ENCODE results near the gene EHD2. TPM values are rescaled to one million over a fixed set of nuclear protein-coding genes. Genes with fewer than 3 reads are reported as not detected.
"Not testable (repeated sequence)": the region's sequence is repeated elsewhere in the genome, so short reads cannot be mapped to it uniquely, and the experiment has no call there.

Gene EHD2
- total RNA-seq, 1 experiment from 2014 or later = 0.11 TPM

DNA sequence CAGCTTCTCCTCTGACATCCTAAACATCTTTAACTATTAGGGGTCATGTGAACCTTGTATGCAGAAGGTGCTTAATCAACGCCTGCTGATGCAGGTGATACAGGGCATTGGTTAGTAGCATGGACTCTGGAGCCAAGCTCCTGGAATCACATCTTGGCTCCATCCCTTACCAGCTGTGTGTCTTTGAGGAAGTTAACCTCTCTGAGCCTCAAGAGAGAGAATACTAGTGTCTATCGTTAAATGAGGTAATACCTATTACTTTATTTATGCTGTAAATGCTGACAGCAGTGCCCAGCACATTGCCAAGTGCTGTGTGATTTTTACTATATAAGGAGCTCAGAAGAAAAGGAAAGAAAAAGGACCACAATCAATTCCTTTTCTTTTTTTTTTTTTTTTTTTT, 54.1 kb downstream of the EHD2 start:
- intact Hi-C loops (cut with micrococcal nuclease) = no loop called here
- CTCF ChIA-PET = no interaction called here
- Histone ChIP-seq H3K79me2 (ENCODE audit: low read length) (no peaks in the 10 kb centered on the region), H2AFZ (ENCODE audit: low read length) (no peak overlapping the region), H4K20me1 (ENCODE audit: low read length) (no peaks in the 10 kb centered on the region), H3K9me3 (ENCODE audit: low read length) (no peaks in the 10 kb centered on the region), H3K4me1 (ENCODE audit: insufficient read depth, low read length) (no peaks in the 10 kb centered on the region), H3K4me3 (ENCODE audit: low read length) (no peak overlapping the region), H3K9me2 (replicated peaks; ENCODE audit: low read length) (no peaks in the 10 kb centered on the region), H3K27me3 (ENCODE audit: low read length) (no peaks in the 10 kb centered on the region), H3K9ac (ENCODE audit: low read length) (no peak overlapping the region), H3K27ac (ENCODE audit: low read length) (no peak overlapping the region), H3K4me2 (ENCODE audit: low read length) (no peak overlapping the region), H3F3A (ENCODE audit: low read length, unreplicated experiment) (no peaks in the 10 kb centered on the region), H3K36me3 (ENCODE audit: low read depth, low read length) (no peaks in the 10 kb centered on the region)
- DNase-seq = no peak
- TF ChIP-seq, protein P1, sequence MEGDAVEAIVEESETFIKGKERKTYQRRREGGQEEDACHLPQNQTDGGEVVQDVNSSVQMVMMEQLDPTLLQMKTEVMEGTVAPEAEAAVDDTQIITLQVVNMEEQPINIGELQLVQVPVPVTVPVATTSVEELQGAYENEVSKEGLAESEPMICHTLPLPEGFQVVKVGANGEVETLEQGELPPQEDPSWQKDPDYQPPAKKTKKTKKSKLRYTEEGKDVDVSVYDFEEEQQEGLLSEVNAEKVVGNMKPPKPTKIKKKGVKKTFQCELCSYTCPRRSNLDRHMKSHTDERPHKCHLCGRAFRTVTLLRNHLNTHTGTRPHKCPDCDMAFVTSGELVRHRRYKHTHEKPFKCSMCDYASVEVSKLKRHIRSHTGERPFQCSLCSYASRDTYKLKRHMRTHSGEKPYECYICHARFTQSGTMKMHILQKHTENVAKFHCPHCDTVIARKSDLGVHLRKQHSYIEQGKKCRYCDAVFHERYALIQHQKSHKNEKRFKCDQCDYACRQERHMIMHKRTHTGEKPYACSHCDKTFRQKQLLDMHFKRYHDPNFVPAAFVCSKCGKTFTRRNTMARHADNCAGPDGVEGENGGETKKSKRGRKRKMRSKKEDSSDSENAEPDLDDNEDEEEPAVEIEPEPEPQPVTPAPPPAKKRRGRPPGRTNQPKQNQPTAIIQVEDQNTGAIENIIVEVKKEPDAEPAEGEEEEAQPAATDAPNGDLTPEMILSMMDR (conservative IDR thresholded peaks at IDR 0.05; ENCODE audit: low read depth, low read length) = no peak
- TF ChIP-seq EZH2phosphoT487 (IDR thresholded peaks at IDR 0.05; ENCODE audit: borderline replicate concordance, low read length) = no peak
- no peak for TF ChIP-seq EZH2 (IDR thresholded peaks at IDR 0.05; ENCODE audit: low read length, unreplicated experiment)
- no TSS peak for BruUV-seq (replicated peaks)
- POLR2A ChIA-PET (ENCODE audit: unreplicated experiment) = interaction anchor here (0.6 kb wide), 1 partner anchor 72 kb away, joined by 6 read pairs; no protein-coding TSS in a partner anchor
- no peak for ATAC-seq

DNA sequence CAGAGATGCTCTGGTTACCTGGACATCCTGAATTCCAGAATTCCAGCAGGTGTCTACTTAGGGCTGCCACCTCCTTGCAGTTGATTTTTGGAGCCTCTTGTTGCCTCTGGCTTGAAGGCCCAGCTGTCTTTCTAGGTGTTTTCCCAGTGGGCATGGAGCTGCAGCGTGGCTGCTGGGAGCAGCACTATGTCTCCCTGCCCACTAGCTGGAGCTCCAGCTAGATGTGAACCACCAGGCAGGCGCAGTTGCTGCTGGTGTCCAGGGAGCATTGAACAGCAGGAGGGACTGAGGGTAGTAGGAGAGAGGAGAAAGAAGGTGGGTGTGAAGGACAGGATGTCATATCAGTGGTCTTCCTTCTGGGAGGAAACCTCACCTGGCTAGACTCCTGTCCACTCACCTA, 55.4 kb downstream of the EHD2 start:
- Histone ChIP-seq H3K4me1 (ENCODE audit: insufficient read depth, low read length) (no peaks in the 10 kb centered on the region), H2AFZ (ENCODE audit: low read length) (no peak overlapping the region), H3K9me3 (ENCODE audit: low read length) (no peaks in the 10 kb centered on the region), H3F3A (ENCODE audit: low read length, unreplicated experiment) (no peaks in the 10 kb centered on the region), H3K4me3 (ENCODE audit: low read length) (no peak overlapping the region), H3K79me2 (ENCODE audit: low read length) (no peaks in the 10 kb centered on the region), H4K20me1 (ENCODE audit: low read length) (no peaks in the 10 kb centered on the region), H3K9ac (ENCODE audit: low read length) (no peak overlapping the region), H3K27me3 (ENCODE audit: low read length) (no peaks in the 10 kb centered on the region), H3K4me2 (ENCODE audit: low read length) (no peak overlapping the region), H3K9me2 (replicated peaks; ENCODE audit: low read length) (no peaks in the 10 kb centered on the region), H3K36me3 (ENCODE audit: low read depth, low read length) (no peaks in the 10 kb centered on the region), H3K27ac (ENCODE audit: low read length) (no peak overlapping the region)
- ChIA-PET POLR2A (ENCODE audit: unreplicated experiment) (no interaction called here), CTCF (interaction anchor here (0.5 to 0.7 kb wide), 2 partner anchors 21 to 101 kb away, joined by 3 to 4 read pairs; no protein-coding TSS in a partner anchor)
- no TSS peak for BruUV-seq (replicated peaks)
- intact Hi-C loops (cut with micrococcal nuclease) = no loop called here
- ATAC-seq (no peak), DNase-seq (no peak)
- TF ChIP-seq, protein P1 (conservative IDR thresholded peaks at IDR 0.05; ENCODE audit: low read depth, low read length) = no peak
- TF ChIP-seq EZH2phosphoT487 (IDR thresholded peaks at IDR 0.05; ENCODE audit: borderline replicate concordance, low read length) = no peak

DNA sequence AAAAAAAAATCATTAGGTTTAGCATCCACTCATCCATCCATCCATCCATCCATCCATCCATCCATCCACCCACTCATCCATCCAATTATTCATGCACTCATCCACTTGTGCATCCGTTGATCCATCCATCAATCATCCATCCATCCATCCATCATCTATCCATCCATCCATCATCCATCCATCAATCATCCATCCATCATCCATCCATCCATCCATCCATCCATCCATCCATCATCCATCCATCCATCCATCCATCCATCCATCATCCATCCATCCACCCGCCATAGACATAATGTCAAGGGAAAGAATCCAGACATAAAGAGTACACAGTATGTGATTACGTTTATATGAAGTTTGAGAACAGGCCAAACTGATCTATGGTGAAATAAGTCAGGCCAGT, 56.3 kb downstream of the EHD2 start:
- Histone ChIP-seq H3K4me2 (ENCODE audit: low read length) (no peak overlapping the region), H3K9me2 (replicated peaks; ENCODE audit: low read length) (no peaks in the 10 kb centered on the region), H3K27ac (ENCODE audit: low read length) (no peak overlapping the region), H3K9me3 (ENCODE audit: low read length) (no peaks in the 10 kb centered on the region), H3K4me1 (ENCODE audit: insufficient read depth, low read length) (no peaks in the 10 kb centered on the region), H3K79me2 (ENCODE audit: low read length) (no peaks in the 10 kb centered on the region), H4K20me1 (ENCODE audit: low read length) (no peaks in the 10 kb centered on the region), H3K27me3 (ENCODE audit: low read length) (no peaks in the 10 kb centered on the region), H3F3A (ENCODE audit: low read length, unreplicated experiment) (no peaks in the 10 kb centered on the region), H3K36me3 (ENCODE audit: low read depth, low read length) (no peaks in the 10 kb centered on the region), H2AFZ (ENCODE audit: low read length) (no peak overlapping the region), H3K4me3 (ENCODE audit: low read length) (no peak overlapping the region), H3K9ac (ENCODE audit: low read length) (no peak overlapping the region)
- no peak for DNase-seq
- ChIA-PET POLR2A (ENCODE audit: unreplicated experiment) (no interaction called here), CTCF (no interaction called here)
- no peak for ATAC-seq
- BruUV-seq (replicated peaks) = no TSS peak
- intact Hi-C loops (cut with micrococcal nuclease) = no loop called here
- TF ChIP-seq, protein P1 (conservative IDR thresholded peaks at IDR 0.05; ENCODE audit: low read depth, low read length) = no peak
- TF ChIP-seq EZH2 (IDR thresholded peaks at IDR 0.05; ENCODE audit: low read length, unreplicated experiment) (no peak), EZH2phosphoT487 (IDR thresholded peaks at IDR 0.05; ENCODE audit: borderline replicate concordance, low read length) (no peak)

DNA sequence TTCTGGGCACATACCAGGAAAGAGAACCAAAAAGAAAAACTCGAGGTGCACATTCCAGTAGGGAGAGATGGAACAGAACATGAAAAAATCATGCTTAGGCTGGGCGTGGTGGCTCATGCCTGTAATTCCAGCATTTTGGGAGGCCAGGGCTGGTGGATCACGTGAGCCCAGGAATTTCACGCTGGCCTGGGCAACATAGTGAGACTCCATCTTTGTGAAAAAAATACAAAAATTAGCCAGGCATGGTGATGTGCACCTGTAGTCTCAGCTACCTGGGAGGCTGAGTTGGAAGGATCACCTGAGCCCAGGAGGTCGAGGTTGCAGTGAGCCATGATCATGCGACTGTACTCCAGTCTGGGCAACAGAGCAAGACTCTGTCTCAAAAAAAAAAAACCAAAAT, 58.1 kb downstream of the EHD2 start:
- CTCF ChIA-PET; BruUV-seq (replicated peaks): not testable (repeated sequence)

More for the DNA sequence above, 58.1 kb downstream of the EHD2 start:
- H3K27ac ChIP-seq (ENCODE audit: low read length); H3F3A ChIP-seq (ENCODE audit: low read length, unreplicated experiment); POLR2A ChIA-PET (ENCODE audit: unreplicated experiment); H3K27me3 ChIP-seq (ENCODE audit: low read length); H3K9me2 ChIP-seq (replicated peaks; ENCODE audit: low read length); H3K4me1 ChIP-seq (ENCODE audit: insufficient read depth, low read length); H4K20me1 ChIP-seq (ENCODE audit: low read length); H2AFZ ChIP-seq (ENCODE audit: low read length); H3K36me3 ChIP-seq (ENCODE audit: low read depth, low read length); H3K9ac ChIP-seq (ENCODE audit: low read length); H3K79me2 ChIP-seq (ENCODE audit: low read length); H3K4me2 ChIP-seq (ENCODE audit: low read length); intact Hi-C loops (cut with micrococcal nuclease); H3K4me3 ChIP-seq (ENCODE audit: low read length); ATAC-seq; H3K9me3 ChIP-seq (ENCODE audit: low read length); DNase-seq: not testable (repeated sequence)
